DMS153 treated with DMSO at 0.1 percent for 48 hours (cell line): ENCODE measurements around the gene CORO1A.
A peak's percentile ranks its signal among the peaks of the same experiment; 100 is the strongest.
"Not testable (repeated sequence)": the region's sequence is repeated elsewhere in the genome, so short reads cannot be mapped to it uniquely, and the experiment has no call there.

Experiments
- DNase-seq: peaks from one replicate; lab custom pipeline; 2025; ENCODE audit not compliant: unreplicated experiment; lab: John Stamatoyannopoulos, UW

The CORO1A gene

GRCh38 chr16:30183233-30184095 is at the start of gene CORO1A:
TSS of gene CORO1A (plus strand) at chr16:30183602. CDS start at chr16:30185210, 1,608 bp downstream.
- peak; percentile 52 for DNase-seq

- peak; percentile 43 for DNase-seq
Measured at GRCh38 chr16:30136971-30137605, 46.3 kb upstream of the CORO1A start.

- DNase-seq = no peak
Measured at GRCh38 chr16:30137897-30138296, 45.5 kb upstream of the CORO1A start.

GRCh38 chr16:30139583-30140481 is 43.6 kb upstream of the CORO1A start:
- DNase-seq = peak; percentile 75

- no peak for DNase-seq
Measured at GRCh38 chr16:30141750-30142149, 41.7 kb upstream of the CORO1A start.

- DNase-seq = no peak
Measured at GRCh38 chr16:30142672-30143346, 40.6 kb upstream of the CORO1A start.

- DNase-seq = no peak
Measured at GRCh38 chr16:30143347-30143702, 40.1 kb upstream of the CORO1A start.

- DNase-seq = no peak
Measured at GRCh38 chr16:30144017-30144416, 39.4 kb upstream of the CORO1A start.

GRCh38 chr16:30144917-30145316 is 38.5 kb upstream of the CORO1A start:
- DNase-seq = no peak

- DNase-seq = no peak
Measured at GRCh38 chr16:30145657-30146056, 37.7 kb upstream of the CORO1A start.

- no peak for DNase-seq
Measured at GRCh38 chr16:30147843-30148510, 35.4 kb upstream of the CORO1A start.

GRCh38 chr16:30149250-30149930 is 34.0 kb upstream of the CORO1A start:
- no peak for DNase-seq

GRCh38 chr16:30151091-30151490 is 32.3 kb upstream of the CORO1A start:
- no peak for DNase-seq

GRCh38 chr16:30152517-30152916 is 30.9 kb upstream of the CORO1A start:
- DNase-seq = no peak

- DNase-seq = no peak
Measured at GRCh38 chr16:30155188-30155587, 28.2 kb upstream of the CORO1A start.

- no peak for DNase-seq
Measured at GRCh38 chr16:30157214-30157613, 26.2 kb upstream of the CORO1A start.

GRCh38 chr16:30163538-30163937 is 19.9 kb upstream of the CORO1A start:
- DNase-seq = no peak

- no peak for DNase-seq
Measured at GRCh38 chr16:30166202-30166902, 17.1 kb upstream of the CORO1A start.

GRCh38 chr16:30168746-30169145 is 14.7 kb upstream of the CORO1A start:
- DNase-seq = not testable (repeated sequence)
